ENCODE measurements around the gene PIK3C2G. TPM values are rescaled to one million over a fixed set of nuclear protein-coding genes. Genes with fewer than 3 reads are reported as not detected.
"Not testable (repeated sequence)": the region's sequence is repeated elsewhere in the genome, so short reads cannot be mapped to it uniquely, and the experiment has no call there.

Gene PIK3C2G
- total RNA-seq, 1 donor from 2014 or later, result not detected

GRCh38 chr12:18468246-18469075, 207.1 kb downstream of the PIK3C2G start:
- intact Hi-C loops (cut with micrococcal nuclease), result no loop called here

DNA sequence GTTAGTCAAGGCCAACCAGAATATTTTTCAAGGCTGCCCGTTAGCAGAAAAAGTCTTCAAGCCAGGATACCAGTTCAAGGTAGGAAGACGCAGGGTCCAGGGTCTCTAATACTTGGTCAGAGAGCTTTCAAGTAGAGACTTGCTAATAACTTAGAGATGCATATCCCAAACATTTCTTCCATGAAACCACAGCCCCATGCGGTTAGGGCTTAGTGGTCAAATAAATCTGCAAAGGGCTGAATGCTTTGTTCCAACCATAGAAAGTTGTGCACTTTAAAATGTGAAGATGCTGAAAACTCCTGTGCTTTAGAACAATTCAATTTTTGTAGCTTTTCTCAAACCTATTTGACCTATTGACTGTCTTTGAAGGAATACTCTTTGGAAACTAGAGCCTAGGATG, 208.9 kb downstream of the PIK3C2G start:
- intact Hi-C loops (cut with micrococcal nuclease), result no loop called here

DNA sequence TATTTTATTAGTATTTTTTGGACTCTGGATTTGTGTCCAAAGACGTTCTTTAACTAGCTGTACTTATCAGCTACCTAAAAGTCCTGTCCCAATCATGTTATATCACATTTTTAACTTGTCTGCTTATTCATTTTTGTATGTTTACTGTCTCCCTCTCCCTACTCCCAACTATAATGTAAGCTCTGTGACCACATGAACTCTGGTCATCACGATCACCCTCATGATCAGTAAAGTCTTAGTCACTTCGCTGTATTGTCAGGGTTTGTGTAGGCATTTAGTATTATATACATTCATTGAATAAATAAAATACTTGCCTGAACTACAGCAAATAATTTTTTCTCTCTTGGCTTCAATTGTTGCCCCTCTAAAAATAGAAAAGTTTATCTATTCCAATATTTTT, 211.0 kb downstream of the PIK3C2G start:
- intact Hi-C loops (cut with micrococcal nuclease), result no loop called here

- intact Hi-C loops (cut with micrococcal nuclease), result no loop called here
Observed at GRCh38 chr12:18472806-18473205, 211.5 kb downstream of the PIK3C2G start.

- intact Hi-C loops (cut with micrococcal nuclease), result no loop called here
Observed at GRCh38 chr12:18476861-18477260, 215.5 kb downstream of the PIK3C2G start.

- intact Hi-C loops (cut with micrococcal nuclease), result no loop called here
Observed at GRCh38 chr12:18479256-18479655, 217.9 kb downstream of the PIK3C2G start.

GRCh38 chr12:18482601-18483120, 221.3 kb downstream of the PIK3C2G start:
- intact Hi-C loops (cut with micrococcal nuclease), result no loop called here

- intact Hi-C loops (cut with micrococcal nuclease), result no loop called here
Observed at GRCh38 chr12:18483698-18484325, 222.5 kb downstream of the PIK3C2G start.

DNA sequence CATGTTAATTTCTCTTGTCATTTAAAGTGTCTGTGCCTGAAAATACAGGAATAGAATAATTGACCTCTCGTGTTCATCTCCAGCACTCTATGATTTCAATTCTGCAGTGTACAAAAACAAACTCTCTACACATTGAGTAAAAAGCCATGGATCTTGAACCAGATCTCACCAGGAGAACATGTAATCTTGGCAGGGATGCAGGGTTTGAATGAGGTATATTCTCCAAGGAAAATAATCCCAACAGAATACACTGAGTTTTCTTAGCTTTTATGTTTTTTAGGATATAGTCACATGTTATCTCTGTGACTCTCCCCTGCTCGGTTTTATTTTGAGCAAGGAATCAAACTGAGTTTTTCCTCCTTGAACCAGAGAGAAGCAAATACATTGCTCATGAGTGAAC, 224.7 kb downstream of the PIK3C2G start:
- intact Hi-C loops (cut with micrococcal nuclease), result no loop called here

DNA sequence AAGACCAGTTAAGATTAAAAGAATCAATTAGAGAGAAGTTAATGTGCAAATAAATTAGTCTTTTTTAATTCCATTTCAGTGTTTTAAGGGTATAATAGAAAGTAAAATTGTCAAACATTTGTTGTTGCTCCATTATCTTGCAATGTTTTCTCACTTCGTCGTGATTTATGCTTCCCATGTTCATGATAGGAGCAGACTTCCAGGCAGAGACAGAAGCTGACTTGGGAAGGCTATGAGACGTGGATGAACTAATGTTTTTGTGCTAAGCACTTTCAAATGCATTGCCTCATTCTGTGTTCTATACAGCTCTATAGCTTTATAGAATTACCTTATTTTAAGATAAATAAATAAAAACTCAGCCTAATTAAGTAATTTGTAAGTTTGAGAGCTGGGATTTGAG, 226.2 kb downstream of the PIK3C2G start:
- intact Hi-C loops (cut with micrococcal nuclease), result no loop called here

DNA sequence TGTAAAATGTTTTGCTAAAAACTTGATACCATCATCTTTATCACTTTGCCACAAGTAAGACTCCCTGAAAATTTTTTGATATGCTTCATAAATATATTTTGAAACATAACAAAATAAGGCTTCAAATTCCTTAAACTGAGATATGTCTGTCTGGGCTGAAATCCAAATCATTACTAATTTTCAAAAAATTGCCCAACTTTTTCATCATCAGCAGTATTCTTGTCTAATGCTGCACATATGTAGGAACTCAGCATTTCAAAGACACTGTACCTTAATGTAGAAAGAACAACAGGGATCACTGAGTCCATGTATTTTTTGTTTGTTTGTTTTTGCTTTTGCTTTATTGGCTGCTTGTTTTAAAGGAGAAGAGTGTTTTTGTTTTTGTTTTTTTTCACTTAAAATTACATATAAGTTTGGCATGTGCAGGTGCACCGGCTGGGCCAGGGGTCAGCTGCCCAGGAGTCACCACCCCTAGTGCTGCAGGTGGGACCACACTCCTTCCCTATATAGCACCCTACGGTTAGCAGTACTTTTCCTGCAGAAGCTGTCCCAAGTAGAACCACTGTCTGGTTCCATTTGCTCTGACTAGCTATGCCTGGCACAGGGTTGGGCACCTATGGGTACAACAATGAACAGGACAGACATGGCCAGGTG, 231.2 kb downstream of the PIK3C2G start:
- intact Hi-C loops (cut with micrococcal nuclease), result no loop called here

DNA sequence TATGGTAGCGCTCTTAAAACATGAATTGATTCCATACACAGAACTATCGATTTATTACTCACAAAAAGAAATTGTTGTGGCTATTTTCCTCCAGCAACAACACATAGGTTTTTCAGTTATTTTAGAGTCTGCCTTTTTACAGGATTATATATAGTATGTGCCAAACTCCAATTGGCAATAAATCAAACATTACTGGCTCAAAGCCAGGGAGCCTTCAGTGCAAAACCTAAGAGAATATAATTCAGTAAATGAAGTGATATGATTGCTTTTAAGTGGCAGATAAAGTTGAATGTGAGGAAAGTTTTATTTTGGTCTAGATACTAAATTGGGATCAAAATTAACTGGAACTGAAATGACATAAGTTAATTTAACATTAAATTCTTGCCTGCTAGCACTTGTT, 234.8 kb downstream of the PIK3C2G start:
- intact Hi-C loops (cut with micrococcal nuclease), result no loop called here

DNA sequence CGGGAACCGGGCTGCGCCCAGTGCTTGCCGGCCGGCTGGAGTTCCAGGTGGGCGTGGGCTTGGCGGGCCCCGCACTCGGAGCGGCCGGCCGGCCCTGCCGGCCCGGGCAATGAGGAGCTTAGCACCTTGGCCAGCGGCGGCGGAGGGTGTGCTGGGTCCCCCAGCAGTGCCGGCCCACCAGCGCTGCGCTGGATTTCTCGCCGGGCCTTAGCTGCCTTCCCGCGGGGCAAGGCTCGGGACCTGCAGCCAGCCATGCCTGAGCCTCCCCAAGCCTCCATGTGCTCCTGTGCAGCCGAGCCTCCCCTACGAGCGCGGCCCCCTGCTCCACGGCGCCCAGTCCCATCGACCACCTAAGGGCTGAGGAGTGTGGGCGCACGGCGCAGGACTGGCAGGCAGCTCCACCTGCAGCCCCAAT, 238.8 kb downstream of the PIK3C2G start:
- intact Hi-C loops (cut with micrococcal nuclease), result not testable (repeated sequence)

DNA sequence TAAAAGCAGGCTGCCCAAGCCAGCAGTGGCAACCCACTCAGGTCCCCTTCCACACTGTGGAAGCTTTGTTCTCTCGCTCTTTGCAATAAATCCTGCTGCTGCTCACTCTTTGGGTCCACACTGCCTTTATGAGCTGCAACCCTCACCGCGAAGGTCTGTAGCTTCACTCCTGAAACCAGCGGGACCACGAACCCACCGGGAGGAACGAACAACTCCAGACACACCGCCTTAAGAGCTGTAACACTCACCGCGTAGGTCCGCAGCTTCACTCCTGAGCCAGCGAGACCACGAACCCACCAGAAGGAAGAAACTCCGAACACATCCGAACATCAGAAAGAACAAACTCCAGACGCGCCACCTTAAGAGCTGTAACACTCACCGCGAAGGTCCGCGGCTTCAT, 239.4 kb downstream of the PIK3C2G start:
- intact Hi-C loops (cut with micrococcal nuclease), result not testable (repeated sequence)

- intact Hi-C loops (cut with micrococcal nuclease), result no loop called here
Observed at GRCh38 chr12:18502422-18502968, 241.2 kb downstream of the PIK3C2G start.

DNA sequence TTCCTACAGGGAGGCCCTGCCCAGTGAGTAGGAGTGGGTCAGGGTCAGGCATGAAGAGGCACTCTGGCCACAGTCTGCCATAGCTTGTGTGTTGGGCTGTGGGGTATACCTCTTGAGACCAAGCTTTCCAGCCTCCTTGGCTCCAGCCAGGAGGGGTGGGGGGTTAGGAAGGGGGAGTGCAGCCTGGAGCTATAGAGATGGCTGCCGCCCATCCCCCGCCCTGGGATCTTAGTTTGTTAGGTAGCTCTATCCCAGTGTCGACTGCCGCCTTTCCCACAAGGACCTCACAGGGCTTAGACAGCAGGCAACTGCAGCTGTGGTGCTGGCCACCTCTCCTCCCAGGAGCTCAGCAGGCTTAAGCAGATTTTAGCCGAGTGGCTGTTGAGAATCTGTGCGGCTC, 260.1 kb downstream of the PIK3C2G start:
- intact Hi-C loops (cut with micrococcal nuclease), result no loop called here

GRCh38 chr12:18522806-18523205, 261.5 kb downstream of the PIK3C2G start:
- intact Hi-C loops (cut with micrococcal nuclease), result no loop called here

DNA sequence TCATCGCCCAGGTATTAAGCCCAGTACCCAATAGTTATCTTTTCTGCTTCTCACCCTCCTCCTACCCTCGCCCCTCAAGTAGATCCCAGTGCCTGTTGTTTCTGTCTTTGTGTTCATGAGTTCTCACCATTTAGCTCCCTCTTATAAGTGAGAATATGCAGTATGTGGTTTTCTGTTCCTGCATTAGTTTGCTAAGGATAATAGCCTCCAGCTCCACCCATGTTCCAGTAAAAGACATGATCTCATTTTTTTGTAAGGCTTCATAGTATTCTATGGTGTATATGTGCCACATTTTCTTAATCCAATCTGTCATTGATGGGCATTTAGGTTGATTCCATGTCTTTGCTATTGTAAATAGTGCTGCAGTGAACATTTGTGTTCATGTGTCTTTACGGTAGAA, 281.2 kb downstream of the PIK3C2G start:
- intact Hi-C loops (cut with micrococcal nuclease), result not testable (repeated sequence)

DNA sequence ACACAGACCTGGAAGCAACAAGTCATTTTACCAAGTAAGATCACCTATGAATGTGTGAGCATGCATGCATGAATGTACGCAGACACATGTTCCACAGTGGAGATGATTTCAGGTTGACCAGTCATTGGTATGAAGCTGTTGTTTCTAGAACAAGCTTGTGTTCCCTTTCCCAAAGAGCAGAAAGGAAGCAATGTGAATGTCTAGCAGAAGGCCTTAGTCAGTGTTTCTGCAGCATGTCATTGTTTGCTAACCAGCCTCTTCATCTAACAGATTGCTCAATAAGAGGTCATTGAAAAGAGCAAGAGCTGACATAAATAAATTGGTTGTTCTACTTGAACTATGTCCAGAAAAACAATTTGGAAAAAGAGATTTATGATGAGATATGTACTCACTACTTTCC, 285.1 kb downstream of the PIK3C2G start:
- intact Hi-C loops (cut with micrococcal nuclease), result no loop called here

- intact Hi-C loops (cut with micrococcal nuclease), result no loop called here
Observed at GRCh38 chr12:18549598-18549997, 288.3 kb downstream of the PIK3C2G start.

DNA sequence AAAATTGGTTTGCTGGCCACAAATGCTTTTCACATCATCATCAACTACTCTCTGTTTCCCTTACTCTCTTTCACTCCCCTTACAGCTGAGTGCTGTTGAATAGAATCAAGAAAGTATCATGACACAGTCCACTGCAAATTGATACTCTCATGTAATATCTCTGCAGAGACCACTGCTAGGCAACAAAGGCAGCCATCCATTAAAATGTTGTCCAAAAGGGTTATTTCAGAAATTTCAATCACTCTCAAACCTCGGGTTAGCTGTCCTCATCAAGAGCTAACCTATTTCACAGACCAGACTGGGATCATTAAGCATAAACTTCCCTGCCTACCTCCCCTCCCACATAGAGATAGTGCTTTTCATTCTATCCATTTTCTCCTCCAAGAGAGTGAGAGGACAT, 289.8 kb downstream of the PIK3C2G start:
- intact Hi-C loops (cut with micrococcal nuclease), result no loop called here

DNA sequence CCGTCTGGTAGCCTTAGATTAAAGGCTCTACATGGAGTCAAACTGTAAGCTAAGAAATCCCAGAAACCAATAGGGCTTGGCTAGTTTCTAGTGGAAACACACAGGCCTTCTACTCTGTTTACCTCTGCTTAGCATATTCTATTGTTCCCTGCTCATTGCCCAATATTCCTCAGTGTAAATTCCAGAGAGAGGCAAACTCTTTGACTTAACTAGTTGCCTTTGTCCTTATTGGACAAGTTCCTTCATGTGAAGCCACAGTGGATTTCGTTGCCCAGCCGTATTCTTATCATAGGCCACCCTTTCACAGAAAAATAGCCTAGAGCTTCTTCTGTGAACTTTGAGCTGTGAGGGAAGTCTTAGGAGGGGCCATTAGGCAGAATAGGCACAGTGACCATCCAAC, 290.4 kb downstream of the PIK3C2G start:
- intact Hi-C loops (cut with micrococcal nuclease), result no loop called here
